ENCODE measurements around the gene AXL.

The AXL gene

GRCh38 chr19:41241859-41242258 lies 22.8 kb downstream of the AXL start:
- no peak overlapping the region for H3K27ac ChIP-seq
- TF ChIP-seq, protein P1, sequence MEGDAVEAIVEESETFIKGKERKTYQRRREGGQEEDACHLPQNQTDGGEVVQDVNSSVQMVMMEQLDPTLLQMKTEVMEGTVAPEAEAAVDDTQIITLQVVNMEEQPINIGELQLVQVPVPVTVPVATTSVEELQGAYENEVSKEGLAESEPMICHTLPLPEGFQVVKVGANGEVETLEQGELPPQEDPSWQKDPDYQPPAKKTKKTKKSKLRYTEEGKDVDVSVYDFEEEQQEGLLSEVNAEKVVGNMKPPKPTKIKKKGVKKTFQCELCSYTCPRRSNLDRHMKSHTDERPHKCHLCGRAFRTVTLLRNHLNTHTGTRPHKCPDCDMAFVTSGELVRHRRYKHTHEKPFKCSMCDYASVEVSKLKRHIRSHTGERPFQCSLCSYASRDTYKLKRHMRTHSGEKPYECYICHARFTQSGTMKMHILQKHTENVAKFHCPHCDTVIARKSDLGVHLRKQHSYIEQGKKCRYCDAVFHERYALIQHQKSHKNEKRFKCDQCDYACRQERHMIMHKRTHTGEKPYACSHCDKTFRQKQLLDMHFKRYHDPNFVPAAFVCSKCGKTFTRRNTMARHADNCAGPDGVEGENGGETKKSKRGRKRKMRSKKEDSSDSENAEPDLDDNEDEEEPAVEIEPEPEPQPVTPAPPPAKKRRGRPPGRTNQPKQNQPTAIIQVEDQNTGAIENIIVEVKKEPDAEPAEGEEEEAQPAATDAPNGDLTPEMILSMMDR (conservative IDR thresholded peaks at IDR 0.05) = no peak

DNA sequence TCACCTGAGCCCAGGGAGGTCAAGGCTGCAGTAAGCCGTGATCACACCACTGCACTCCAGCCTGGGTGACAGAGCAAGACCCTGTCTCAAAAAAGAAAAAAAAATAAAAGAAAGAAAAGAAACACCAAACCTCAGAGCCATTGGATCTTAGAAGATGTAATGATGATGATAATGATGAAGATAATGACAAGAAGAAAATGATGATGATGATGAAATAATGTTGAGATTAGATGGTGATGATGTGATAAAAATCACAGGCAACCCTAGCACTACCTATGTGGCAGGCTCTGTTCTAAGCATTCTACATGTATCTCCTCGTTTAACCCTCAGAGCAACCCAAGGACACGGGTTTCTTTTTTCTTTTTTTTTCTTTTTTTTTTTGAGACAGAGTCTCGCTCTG lies 25.1 kb downstream of the AXL start:
- H3K27ac ChIP-seq = no peak overlapping the region
- TF ChIP-seq, protein P1 (conservative IDR thresholded peaks at IDR 0.05) = no peak

DNA sequence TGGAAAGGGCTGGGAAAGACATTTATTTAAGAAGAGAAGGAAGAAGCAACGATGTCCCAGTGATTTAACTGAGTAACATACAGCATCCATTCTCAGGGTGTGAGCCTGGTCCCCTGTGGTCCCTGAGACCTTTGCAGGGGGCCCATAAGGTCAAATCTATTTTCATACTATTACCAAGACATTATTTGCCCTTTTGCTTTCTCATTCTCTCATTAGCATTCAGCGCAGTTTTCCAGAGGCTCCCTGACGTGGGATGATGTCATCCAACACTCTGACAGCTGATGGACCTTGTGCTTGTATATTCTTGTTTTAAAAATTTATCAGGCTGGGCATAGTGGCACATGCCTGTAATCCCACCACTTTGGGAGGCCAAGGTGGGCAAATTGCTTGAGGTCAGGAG lies 26.8 kb downstream of the AXL start:
- TF ChIP-seq, protein P1 (conservative IDR thresholded peaks at IDR 0.05) = no peak

GRCh38 chr19:41248895-41249294 lies 29.9 kb downstream of the AXL start:
- TF ChIP-seq, protein P1 (conservative IDR thresholded peaks at IDR 0.05) = no peak
- H3K27ac ChIP-seq = no peak overlapping the region

More for the DNA sequence above, 26.8 kb downstream of the AXL start:
- H3K27ac ChIP-seq = no peak overlapping the region

DNA sequence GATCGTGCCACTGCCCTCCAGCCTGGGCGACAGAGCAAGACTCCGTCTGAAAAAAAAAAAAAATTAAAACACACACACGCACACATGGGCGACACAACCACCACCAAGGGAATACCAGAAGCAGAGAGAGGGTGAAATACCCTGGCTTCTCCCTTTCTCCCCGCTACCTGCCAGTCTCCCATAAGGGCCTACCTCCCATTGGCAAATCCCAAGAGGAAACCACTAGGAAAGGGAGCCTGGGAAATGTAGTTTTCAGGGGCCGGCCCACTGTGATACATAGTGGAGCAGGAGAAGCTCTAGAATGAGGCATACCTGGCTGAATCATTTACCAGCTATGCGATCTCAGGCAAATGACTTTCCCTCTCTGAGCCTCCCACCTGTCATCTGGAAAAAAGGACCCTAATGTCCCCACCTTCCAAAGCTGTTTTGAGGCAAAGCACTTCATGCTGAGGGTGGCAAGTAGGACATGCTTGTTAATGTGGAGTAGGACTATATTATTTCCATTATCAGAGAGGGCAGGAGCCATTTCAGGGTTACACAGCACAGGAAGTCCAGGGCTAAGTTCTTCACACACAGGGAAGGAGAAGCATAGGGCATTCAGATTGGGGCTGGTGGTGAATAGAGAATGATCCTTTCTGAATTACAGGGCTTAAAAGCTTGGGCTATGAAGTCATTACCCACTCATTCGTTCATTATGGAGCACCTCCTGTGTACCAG lies 30.8 kb downstream of the AXL start:
- TF ChIP-seq, protein P1 (conservative IDR thresholded peaks at IDR 0.05) = no peak
- no peak overlapping the region for H3K27ac ChIP-seq

DNA sequence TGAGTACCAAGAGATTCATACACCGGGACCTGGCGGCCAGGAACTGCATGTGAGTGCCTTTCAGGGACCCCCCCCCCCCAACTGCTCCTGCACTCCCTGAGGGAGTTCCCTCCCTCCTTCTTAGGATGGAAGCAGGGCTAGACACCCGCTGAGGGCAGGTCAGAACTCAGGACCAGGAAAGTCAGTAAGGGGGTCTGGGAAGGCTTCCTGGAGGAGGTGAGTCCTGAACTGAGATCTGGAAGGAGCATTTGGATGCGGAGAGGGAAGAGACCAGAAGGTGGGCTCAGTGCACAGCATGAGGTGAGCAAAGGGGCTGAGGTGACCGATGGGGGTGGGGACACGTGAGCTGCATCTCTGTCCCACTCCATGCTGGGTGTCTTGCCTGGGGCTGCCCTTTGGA lies 34.6 kb downstream of the AXL start:
- TF ChIP-seq, protein P1 (conservative IDR thresholded peaks at IDR 0.05) = no peak

DNA sequence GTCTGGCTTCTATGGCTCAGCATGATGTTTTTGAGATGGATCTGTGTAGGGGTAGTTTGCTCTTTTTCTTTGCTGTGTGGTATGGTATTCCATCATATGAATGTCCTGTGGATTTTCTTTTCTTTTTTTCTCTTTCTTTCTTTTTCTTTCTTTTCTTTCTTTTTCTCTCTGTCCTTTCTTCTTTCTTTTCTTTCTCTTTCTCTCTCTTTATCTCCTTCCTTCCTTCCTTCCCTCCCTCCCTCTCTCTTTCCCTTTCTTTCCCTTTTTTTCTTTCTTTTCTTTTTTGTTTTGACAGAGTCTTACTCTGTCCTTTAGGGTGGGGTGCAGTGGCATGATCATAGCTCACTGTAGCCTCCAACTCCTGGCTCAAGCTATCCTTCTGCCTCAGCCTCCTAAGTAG lies 36.1 kb downstream of the AXL start:
- H3K27ac ChIP-seq = no peak overlapping the region
- TF ChIP-seq, protein P1 (conservative IDR thresholded peaks at IDR 0.05) = no peak

More for the DNA sequence above, 34.6 kb downstream of the AXL start:
- H3K27ac ChIP-seq = no peak overlapping the region
